Tibial artery (tissue), 4 donors: Measurements from ENCODE around the gene LAMB1.

ENCODE experiments used
- DNase-seq, 2 donors: peaks; one replicate each; pipeline ENCODE4 v3.0.0-alpha.2; 2019
- H3K27ac ChIP-seq, 2 donors: fragments of 200-600 bp; sonication (generic) in 1 of 2; 1 replicate in 1 of 2; 2 replicates in 1 of 2; pipeline ENCODE4 v1.5.1; 2018 to 2019; ENCODE audit warnings: mild to moderate bottlenecking in 1 of 2
- H3K27me3 ChIP-seq, 2 donors: fragments of 200-600 bp; sonication (generic) in 1 of 2; one replicate each; pipeline versions ENCODE4 v1.5.1 to v1.6.0; 2016 to 2019
- H3K36me3 ChIP-seq, 3 donors: fragments of 200-600 bp; sonication (generic) in 2 of 3; one replicate each; pipeline ENCODE4 v1.5.1; 2016 to 2019; ENCODE audit warnings: mild to moderate bottlenecking in 2 of 3
- H3K4me1 ChIP-seq, 4 donors: fragments of 200-600 bp; sonication (generic) in 2 of 4; 1 replicate in 3 of 4; 2 replicates in 1 of 4; pipeline ENCODE4 v1.5.1; 2016 to 2019
- H3K4me3 ChIP-seq, 2 donors: fragments of 200-600 bp; sonication (generic) in 1 of 2; 1 replicate in 1 of 2; 2 replicates in 1 of 2; pipeline ENCODE4 v1.5.1; 2018 to 2019; ENCODE audit warnings: mild to moderate bottlenecking in 2 of 2
- H3K9me3 ChIP-seq, 3 donors: fragments of 200-600 bp; sonication (generic) in 1 of 3; one replicate each; pipeline ENCODE4 v1.5.1; 2016 to 2019
- intact Hi-C: fragments of 100-400 bp; cut with DNase I; formaldehyde crosslinking; loops from one replicate; pipeline ENCODE4 v1.15.0; 2023; ENCODE audit warnings: low total_unique reads
- TF ChIP-seq, protein P1 (sequence below), 2 experiments: fragments of 200-600 bp in 1 of 2; fragments of 450-650 bp in 1 of 2; IDR thresholded peaks; one replicate each; pipeline ENCODE4 v1.5.1; 2017 to 2019; ENCODE audit warnings: antibody characterized with exemption in 2 of 2, mild to moderate bottlenecking in 1 of 2, moderate library complexity in 1 of 2

LAMB1 gene

DNA sequence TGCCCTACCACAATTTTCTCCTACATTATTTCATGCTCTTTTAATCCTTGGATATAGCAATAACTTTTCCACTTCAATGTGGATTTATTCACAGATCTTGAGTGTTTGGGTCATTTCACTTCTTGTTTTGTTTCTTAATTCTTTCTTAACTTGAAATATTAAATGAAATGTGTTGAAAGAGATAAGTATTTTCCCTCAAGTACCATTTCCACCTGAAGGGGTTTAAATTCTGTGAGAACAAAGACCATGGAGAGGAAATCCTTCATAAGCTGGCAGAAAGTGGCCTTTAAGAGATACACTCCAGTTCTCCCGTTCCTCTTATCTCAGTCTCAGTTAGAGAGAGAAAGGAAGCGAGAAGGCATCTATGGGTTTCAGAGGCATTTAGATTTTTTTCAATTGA, 126.0 kb downstream of the LAMB1 start:
- TF ChIP-seq, protein P1, sequence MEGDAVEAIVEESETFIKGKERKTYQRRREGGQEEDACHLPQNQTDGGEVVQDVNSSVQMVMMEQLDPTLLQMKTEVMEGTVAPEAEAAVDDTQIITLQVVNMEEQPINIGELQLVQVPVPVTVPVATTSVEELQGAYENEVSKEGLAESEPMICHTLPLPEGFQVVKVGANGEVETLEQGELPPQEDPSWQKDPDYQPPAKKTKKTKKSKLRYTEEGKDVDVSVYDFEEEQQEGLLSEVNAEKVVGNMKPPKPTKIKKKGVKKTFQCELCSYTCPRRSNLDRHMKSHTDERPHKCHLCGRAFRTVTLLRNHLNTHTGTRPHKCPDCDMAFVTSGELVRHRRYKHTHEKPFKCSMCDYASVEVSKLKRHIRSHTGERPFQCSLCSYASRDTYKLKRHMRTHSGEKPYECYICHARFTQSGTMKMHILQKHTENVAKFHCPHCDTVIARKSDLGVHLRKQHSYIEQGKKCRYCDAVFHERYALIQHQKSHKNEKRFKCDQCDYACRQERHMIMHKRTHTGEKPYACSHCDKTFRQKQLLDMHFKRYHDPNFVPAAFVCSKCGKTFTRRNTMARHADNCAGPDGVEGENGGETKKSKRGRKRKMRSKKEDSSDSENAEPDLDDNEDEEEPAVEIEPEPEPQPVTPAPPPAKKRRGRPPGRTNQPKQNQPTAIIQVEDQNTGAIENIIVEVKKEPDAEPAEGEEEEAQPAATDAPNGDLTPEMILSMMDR (IDR thresholded peaks at IDR 0.05) = no peak
- DNase-seq = no peak
- H3K27ac ChIP-seq = no peak overlapping the region
- no peaks in the 10 kb centered on the region for H3K9me3 ChIP-seq
- no peaks in the 10 kb centered on the region for H3K36me3 ChIP-seq
- no peaks in the 10 kb centered on the region for H3K27me3 ChIP-seq
- H3K4me1 ChIP-seq = no peaks in the 10 kb centered on the region
- no peak overlapping the region for H3K4me3 ChIP-seq
- intact Hi-C loops = no loop called here

GRCh38 chr7:107874605-107875446, 128.1 kb downstream of the LAMB1 start:
- intact Hi-C loops = no loop called here
- Histone ChIP-seq H3K4me1 (no peaks in the 10 kb centered on the region), H3K9me3 (no peaks in the 10 kb centered on the region), H3K27ac (no peak overlapping the region), H3K4me3 (no peak overlapping the region), H3K27me3 (no peaks in the 10 kb centered on the region), H3K36me3 (no peaks in the 10 kb centered on the region)
- no peak for DNase-seq
- TF ChIP-seq, protein P1 (IDR thresholded peaks at IDR 0.05) = peak; percentile 55 to 65

- Histone ChIP-seq H3K9me3 (no peaks in the 10 kb centered on the region), H3K27ac (no peak overlapping the region), H3K4me3 (no peak overlapping the region), H3K4me1 (no peaks in the 10 kb centered on the region), H3K36me3 (no peaks in the 10 kb centered on the region), H3K27me3 (no peaks in the 10 kb centered on the region)
- intact Hi-C loops = no loop called here
- DNase-seq = no peak
- TF ChIP-seq, protein P1 (IDR thresholded peaks at IDR 0.05) = no peak
Measured at GRCh38 chr7:107874111-107874510, 128.8 kb downstream of the LAMB1 start.
